ENCODE data around the gene CDH2.

Gene CDH2

DNA sequence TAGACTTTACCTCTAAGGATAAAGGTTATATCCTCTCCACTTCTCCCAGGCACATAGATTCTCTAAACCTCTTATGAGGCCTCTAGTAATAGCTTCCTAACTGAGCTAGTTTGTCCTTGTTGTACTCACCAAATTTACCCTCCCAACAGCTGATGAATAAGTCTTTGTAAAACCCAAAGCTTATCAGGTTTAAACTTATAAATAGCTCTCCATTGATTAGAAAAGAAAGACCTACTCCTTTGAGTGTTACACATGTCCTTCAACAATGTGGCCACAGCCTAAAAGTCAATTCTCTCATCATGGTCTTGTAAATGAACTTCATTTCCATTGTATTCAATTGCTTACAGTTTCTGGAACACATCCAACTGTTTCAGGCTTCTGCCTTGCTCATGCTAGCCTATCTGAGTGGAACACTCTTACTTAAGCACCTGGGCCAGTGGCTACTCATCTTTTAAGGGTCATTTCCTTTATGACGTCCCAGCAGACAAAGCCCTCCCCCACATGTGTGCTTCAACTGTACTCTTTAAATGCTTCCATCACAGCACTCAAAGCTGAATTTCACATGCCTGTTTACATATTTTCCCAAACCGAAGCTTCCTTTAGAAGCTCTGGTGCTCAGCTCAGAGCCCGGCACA is 131.6 kb downstream of the CDH2 start:
- no peak for DNase-seq (ENCODE audit: low read depth in 2 of 2)

DNA sequence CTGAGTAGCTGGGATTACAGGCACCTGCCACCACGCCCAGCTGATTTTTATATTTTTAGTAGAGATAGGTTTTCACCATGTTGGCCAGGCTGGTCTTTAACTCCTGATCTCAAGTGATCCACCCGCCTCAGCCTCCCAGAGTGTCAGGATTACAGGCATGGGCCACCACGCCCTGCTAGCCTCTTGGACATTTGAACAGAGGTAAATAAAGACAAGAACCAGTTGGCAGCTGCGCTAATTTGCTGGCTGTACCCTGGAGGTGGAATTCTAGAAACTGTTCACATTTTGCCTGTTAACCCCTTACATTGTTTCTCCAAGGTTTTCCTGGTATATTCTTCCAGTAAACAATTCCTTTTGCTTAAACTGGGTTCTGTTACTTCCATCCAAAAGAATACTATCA is 132.9 kb downstream of the CDH2 start:
- DNase-seq (ENCODE audit: low read depth in 2 of 2): no peak

DNA sequence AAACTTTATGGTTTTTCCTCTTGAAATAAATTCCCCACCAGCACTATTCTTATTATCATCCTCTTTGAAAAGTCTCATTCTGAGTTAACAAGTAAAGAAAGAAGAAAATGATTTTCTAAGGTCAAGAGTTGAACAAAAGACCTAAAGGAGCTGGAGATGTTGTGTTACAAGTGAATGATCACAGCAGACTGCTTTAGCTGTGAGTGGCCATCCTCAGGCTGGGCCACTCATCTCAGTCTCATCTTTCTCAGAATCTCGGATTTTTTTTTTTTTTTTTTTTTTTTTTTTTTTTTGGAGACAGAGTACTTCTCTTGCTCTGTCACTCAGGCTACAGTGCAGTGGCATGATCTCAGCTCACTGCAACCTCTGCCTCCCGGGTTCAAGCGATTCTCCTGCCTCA is 133.3 kb downstream of the CDH2 start:
- DNase-seq (ENCODE audit: low read depth in 2 of 2): no peak

DNA sequence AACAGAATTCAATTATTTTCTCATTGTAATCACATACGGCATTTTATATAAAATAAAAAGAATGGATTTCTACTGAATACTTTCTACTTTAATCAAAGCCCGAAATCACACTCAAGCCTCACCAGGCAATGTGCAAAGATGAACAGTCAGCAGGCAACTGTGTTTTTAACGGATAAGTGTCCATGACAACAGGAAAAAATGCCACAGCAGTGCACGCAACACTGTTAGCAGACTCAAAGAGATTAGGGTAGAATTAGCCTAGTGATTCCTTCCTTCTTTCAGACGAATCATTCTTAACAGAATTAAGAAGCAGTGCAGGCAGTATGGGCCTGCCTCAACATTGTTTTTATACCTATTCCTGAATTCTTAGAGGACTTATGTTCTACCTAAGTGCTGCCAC is 135.6 kb downstream of the CDH2 start:
- DNase-seq (ENCODE audit: low read depth in 2 of 2): no peak

DNA sequence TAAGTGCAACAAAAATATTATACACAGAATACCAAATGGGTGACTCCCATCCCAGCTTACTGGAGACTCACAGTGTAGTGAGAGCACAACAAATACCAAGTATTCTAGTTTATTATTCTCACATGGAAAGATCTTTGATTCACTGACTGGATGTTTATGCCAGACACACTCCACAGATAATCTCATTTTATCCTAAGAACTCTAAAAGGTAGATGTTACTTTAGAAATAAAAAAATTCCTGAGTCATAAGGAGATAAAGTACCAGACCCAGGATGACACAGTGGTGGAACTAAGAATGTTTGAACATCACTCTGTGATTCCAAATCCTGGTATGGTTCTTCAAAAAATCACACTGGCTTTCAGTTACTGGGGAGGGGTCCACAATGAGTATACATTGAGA is 136.2 kb downstream of the CDH2 start:
- DNase-seq (ENCODE audit: low read depth in 2 of 2): no peak

DNA sequence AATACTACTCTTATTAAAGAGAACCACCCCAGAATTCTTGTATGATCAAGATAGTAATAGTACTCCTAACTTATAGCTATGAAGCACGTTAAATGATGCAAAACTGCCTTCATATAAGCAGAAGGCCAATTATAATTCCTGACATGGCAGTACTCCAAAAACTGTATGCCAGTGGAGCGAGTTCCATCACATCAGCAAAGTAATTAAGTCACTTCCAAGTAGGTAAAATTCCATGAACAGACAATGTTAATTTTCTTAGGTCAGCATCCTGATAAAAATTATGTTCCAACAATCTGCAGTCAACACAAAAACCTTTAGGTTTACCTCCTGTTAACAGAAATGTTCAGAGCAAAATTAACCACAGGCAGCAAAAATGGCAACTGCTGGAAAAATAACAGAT is 136.7 kb downstream of the CDH2 start:
- no peak for DNase-seq (ENCODE audit: low read depth in 2 of 2)

DNA sequence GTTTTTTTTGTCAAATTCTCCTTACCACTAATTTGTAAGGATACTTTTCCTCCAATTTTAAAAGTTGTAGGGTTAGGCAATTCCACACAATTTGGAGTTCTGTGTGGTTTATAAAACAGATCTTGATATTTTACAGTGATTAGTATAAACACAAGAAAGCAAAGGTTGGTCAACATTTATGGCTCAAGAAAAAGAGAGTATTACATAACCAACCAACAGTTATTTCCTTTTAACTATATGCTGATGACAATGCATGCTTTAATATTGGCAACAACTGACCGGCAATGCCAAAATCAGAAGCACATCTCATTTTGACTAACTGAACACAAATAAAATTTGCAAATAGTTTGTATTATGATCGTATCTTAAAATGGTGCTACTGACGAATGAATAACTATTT is 137.2 kb downstream of the CDH2 start:
- DNase-seq (ENCODE audit: low read depth in 2 of 2): no peak

DNA sequence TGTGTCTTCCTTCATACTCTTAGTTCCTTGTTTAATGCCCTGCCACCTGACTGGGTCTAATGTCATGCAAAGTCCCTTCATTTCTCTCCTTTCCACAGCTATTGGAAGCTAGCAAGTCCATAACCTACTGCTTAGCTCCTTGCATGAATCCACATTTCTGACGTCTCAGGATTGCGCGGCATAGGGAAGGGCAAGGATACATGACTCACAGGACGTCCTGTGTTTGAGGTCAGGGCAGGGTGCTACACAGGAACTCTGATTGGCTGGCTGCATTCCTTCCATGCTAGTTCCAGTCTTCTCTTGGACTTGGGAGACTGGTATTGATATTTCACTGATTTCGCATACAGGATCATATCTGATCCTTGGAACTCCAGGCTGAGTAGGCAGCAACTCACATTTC is 137.9 kb downstream of the CDH2 start:
- no peak for DNase-seq (ENCODE audit: low read depth in 2 of 2)

DNA sequence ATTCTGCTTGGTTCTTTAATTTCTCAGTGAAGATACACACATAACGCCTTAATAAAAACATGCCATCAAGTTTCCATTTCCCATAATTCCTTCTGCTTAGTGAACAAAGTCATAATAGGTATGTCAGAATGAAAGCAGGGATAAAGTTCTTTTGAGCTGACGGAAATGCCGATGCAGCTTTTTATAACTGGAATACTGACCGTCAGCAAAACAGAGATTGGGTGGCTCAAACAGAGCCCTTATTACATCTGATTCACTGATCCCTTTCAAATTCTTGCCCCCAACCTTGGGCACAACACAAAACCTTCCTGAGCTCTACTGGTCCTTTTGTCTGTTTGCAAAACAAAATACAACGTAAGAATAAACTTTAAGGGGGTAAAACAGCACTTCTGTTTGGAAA is 140.4 kb downstream of the CDH2 start:
- DNase-seq (ENCODE audit: low read depth in 2 of 2): no peak

DNA sequence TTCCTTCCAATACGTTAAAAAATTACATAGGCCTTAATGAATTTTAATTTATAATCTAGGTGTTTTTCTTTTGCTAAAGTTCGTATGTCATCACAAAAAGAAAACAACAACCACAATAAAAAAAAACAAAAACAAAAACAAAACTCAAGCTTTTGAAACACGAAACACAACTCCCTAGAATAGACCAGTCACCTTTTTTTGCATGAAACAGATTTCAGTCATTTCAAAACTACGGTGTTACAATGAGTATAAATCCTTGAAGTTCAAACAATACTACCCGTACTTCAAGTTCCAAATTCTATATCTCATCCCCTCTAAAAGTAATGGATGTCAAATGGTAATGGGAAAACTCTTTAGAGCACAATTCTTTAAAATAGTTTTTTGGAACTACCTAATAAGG is 142.4 kb downstream of the CDH2 start:
- no peak for DNase-seq (ENCODE audit: low read depth in 2 of 2)

DNA sequence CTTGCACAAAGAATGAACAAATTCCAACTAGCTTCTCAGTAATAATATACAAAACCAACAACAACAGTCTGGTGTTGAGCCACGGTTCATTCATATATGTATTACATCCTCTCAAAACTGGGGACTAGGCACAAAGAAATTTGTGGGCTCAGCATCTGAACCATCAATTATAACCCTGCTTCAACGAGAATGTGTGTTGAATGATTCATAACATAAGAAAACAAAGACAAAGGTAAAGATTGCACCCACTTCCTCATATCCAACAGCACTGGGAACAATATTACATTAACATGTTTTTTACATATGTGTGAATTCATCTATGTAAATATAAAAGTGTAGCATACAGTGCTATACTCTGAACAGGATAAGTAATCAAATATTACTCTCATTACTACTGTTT is 144.8 kb downstream of the CDH2 start:
- no peak for DNase-seq (ENCODE audit: low read depth in 2 of 2)

DNA sequence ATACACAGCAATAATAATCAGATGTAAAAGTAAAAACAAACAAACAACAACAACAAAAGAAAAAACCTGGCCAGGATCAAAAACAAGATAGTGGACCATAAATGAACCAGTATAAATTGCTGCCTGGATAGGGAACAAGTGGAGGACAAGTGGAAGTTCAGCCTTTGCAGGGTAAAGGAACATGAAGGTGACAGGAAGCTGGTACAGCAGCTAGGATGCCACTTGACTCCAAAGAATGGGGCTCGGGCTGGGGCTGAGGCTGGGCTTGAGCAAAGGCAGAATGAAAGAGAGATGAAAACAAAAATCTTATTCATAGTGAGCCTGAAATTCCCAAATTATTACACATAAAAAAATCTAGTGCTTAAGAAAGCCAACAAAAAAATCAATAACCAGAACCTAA is 146.5 kb downstream of the CDH2 start:
- DNase-seq (ENCODE audit: low read depth in 2 of 2): no peak

DNA sequence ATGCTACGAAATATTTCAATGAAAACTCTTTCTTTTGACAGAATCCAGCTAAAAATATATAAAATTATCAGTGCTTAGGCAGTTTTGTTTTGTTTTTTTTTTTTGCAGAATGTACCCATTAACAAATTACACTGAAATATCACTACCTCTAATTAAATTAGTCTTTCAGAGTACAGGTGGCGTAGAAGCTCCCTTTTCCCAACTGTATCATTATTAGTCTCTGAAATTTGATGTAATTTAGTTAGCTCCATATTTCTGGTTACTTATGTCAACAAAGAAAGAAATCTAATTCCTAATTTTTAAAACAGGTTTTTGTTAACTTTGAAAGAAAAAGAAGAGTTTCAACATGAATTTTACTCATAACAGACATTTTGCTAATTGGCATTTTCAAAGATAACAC is 149.2 kb downstream of the CDH2 start:
- no peak for DNase-seq (ENCODE audit: low read depth in 2 of 2)

DNA sequence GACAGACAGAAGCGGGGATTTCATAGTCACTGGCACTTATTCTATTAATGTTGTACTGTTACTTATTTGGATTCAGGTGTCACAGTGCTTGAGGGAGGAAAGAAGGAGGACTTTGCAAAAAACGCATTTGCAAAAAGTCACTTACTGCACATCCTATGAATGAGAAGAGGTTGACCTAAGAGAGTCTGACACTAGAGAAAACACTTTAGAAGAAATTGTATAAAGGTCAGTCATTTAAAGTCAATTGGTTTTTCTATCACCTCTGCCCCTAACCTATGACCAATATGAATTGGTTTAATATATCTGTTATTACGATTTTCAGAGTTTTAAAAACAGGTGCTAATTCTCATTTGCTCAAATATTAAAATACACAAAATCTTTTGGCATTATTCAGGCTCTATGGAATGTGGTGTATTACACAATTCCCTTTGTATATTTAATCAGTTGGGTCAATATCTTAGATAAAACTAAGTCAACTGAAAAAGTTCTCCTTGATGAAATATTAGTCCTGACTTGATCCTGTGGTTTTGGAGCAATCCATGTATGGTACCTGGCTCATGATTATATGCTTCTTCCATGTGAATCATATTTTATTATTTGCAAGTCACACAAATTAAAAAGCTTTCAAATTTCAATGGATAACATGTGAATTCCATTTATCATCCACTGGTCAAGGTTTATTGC is 157.4 kb downstream of the CDH2 start:
- no peak for DNase-seq (ENCODE audit: low read depth in 2 of 2)

DNA sequence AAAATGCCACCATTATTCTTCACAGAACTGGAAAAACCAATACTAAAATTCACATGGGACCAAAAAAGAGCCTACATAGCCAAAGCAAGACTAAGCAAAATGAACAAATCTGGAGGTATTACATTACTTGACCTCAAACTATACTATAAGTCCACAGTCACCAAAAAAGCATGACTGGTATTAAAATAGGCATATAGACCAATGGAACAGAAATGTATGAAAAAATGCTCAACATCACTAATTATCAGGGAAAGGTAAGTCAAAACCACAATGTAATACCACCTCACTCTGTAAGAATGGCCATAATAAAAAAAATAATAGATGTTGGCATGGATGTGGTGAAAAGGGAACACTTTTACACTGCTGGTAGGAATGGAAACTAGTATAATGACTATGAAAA is 158.6 kb downstream of the CDH2 start:
- no peak for DNase-seq (ENCODE audit: low read depth in 2 of 2)

DNA sequence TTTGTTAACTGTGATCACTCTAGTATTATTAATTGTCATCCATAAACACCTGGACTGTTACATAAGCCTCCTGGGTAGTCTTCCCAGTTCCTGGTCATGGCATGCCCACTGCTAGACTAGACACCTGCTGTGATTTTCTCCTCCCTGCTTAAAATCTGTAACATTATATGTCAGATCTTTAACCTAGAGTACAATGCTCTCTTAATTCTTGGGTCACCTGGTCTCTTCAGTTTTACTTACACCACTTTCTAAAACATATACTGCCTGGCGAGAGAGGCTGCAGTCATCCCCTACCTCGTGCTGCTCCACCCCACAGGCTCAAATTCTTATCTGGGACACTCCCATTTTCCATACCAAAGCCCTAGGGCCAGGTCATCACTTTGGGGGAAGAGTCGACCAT is 161.3 kb downstream of the CDH2 start:
- DNase-seq (ENCODE audit: low read depth in 2 of 2): no peak

DNA sequence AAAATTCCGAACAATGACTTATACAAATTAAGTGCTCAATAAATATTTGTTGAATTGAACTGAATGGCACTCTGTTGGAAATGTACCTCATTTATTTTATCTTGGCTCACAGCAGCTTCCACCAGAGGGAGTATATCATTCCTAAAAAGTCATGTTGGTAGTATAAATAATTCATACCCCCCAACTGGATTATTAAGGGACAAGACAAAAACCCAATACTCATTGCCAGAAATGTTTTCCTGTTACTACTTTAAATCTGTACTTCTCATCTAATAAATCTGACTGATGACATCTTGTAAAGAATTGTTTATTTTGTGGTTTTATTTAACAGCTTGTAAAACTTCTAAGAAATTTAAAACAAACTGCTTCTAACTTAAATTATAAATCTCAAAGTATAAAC is 163.9 kb downstream of the CDH2 start:
- no peak for DNase-seq (ENCODE audit: low read depth in 2 of 2)

DNA sequence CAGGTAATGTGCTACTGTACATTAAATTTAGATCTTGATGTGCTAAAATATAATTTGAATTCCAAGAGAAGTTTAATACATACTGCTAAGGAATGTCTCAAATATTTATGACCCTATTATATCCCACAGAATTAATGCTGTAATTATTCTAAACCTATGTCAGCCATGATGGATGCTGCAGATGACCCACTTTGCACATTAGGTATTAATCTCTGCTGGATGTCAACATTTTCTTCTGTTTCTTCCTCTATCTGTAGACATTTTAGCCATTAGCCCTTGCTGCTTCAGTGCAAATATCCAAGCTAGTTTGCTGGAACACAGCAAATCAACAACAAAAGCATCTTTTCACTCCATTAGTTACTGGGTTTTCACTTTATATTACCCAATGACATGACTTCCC is 164.6 kb downstream of the CDH2 start:
- no peak for DNase-seq (ENCODE audit: low read depth in 2 of 2)

DNA sequence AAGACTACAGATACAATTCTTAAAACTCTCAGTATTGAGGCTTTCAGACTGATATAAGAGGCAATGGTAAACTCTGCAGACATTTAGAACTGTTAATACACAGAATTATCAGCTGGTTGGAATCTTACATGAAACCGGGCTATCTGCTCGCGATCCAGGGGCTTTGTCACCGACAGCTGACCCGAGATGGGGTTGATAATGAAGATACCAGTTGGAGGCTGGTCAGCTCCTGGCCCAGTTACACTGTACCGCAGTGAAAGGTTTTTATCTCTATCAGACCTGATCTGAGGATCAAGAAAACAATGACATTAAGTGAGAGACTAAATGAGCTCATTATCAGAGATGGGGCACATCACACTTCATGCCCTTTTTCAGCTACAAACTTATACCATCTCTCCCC is 167.3 kb downstream of the CDH2 start:
- no peak for DNase-seq (ENCODE audit: low read depth in 2 of 2)

DNA sequence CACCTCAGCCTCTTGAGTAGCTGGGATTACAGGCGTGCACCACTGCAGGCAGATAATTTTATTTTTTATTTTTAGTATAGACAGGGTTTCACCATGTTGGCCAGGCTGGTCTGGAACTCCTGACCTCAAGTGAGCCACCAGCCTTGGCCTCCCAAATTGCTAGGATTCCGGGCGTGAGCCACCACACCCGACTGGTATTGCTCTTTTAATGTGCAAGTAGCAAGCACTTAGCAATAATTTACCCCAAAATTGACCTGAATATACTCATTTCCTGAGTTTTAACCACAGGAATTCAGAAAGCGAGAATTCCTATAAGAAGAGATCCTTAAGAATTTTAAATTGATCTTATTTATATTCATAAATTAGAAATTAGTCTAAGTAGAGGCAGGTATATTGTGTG is 169.1 kb downstream of the CDH2 start:
- DNase-seq (ENCODE audit: low read depth in 2 of 2): no peak

DNA sequence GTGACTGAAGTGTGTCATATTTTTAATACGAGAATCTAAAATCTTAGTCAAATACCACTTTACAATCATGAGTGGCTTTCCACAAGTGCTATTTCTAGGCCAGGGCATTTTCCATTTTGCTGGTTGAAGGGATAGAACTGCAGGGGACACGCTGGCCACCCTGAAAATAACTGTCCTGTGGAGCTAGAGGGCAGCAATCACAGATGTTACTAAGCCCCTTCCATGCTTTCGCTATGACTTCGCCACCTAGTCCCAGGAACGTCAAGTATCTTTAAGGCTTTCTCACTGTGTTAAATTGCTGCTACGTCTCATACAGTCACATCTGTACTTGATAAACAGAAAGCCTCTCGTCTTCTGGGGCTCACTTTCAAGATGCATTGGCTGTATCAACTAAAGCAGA is 171.8 kb downstream of the CDH2 start:
- no peak for DNase-seq (ENCODE audit: low read depth in 2 of 2)

DNA sequence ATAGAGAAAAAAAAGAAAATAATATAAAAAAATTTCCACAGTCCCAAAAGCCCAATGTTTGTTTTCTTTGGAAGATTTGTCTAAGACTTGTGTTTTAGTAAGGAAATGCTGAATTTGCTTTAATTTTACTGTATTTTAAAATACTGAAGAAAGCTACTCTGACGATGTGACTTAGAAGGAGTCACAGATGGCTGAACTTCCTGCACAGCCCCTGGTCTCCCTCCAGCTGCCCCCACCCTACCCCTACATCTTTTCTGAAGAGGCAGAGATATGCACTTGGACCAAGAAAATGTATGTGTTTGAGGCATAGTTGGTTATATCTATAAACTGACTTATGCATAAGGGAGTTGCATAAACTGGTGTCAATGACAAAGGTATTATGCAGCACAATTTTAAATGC is 172.3 kb downstream of the CDH2 start:
- no peak for DNase-seq (ENCODE audit: low read depth in 2 of 2)

DNA sequence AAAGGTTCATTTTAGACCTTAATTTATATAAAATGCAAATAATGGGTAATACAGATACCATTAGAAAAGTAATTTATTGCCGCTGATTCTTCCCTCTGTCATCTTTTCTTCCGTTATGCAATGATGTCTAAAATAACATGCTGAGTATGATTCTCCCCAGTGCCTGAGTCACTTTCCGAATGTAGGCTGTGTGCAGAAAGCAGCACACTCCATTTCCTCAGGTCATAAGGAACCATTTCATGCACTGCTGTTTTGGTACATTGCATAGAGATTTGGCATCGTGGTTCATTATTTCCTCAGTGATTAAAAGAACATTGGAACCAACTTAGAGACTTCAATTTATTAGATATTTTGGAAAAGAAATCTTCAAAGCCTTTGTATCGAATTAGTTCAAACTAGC is 173.5 kb downstream of the CDH2 start:
- DNase-seq (ENCODE audit: low read depth in 2 of 2): no peak

DNA sequence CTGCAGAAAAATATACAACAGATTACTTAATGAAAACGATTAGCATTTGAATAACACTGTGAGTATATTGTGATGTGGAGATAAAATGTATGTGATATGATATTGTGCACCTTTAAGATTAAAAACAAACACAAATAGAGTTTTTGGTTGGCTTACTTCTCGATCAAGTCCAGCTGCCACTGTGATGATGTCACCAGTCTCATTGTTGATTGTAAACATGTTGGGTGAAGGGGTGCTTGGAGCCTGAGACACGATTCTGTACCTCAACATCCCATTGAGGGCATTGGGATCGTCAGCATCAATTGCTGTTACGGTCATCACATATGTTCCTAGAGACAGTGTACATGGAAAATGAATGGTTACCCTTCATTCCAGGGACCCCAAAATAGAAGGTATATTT is 174.1 kb downstream of the CDH2 start:
- no peak for DNase-seq (ENCODE audit: low read depth in 2 of 2)
